HEK293T (cell line): ENCODE results near the gene SPESP1.
"Not testable (repeated sequence)": the region's sequence is repeated elsewhere in the genome, so short reads cannot be mapped to it uniquely, and the experiment has no call there.

Experiments used
- CTCF ChIA-PET: fragments of 350-600 bp; formaldehyde crosslinking; extraction: SDS; loops from one replicate; lab custom pipeline; 2021; ENCODE audit warnings: antibody characterized with exemption, inconsistent platforms; lab: Yijun Ruan, JAX
- POLR2A ChIA-PET: fragments of 350-600 bp; formaldehyde crosslinking; extraction: SDS; loops from one replicate; lab custom pipeline; 2020; ENCODE audit warnings: antibody characterized with exemption, inconsistent platforms; lab: Yijun Ruan, JAX
- DNase-seq: peaks from one replicate; pipeline ENCODE4 v3.0.0; 2012; ENCODE audit warnings: mixed read lengths; ENCODE audit errors: extremely low spot score
- ARNT ChIP-seq: fragments of 450-650 bp; IDR thresholded peaks from 2 replicates; pipeline ENCODE4 v1.6.1; 2017; ENCODE audit warnings: mild to moderate bottlenecking
- BHLHE40 ChIP-seq: fragments of 450-650 bp; IDR thresholded peaks from 2 replicates; pipeline ENCODE4 v1.6.1; 2016; ENCODE audit warnings: mild to moderate bottlenecking, moderate library complexity, borderline replicate concordance
- CTBP1 ChIP-seq: fragments of 450-650 bp; IDR thresholded peaks from 2 replicates; pipeline ENCODE4 v1.6.1; 2016; ENCODE audit warnings: borderline replicate concordance
- ELF4 ChIP-seq: fragments of 450-650 bp; IDR thresholded peaks from 2 replicates; pipeline ENCODE4 v1.6.1; 2017; ENCODE audit warnings: antibody characterized with exemption
- FOXA1 ChIP-seq: fragments of 450-650 bp; IDR thresholded peaks from 2 replicates; pipeline ENCODE4 v1.6.1; 2016; ENCODE audit warnings: mild to moderate bottlenecking
- FOXK2 ChIP-seq: fragments of 450-650 bp; IDR thresholded peaks from 2 replicates; pipeline ENCODE4 v1.6.1; 2016; ENCODE audit warnings: mild to moderate bottlenecking
- FOXM1 ChIP-seq: fragments of 450-650 bp; IDR thresholded peaks from 2 replicates; pipeline ENCODE4 v1.6.1; 2017; ENCODE audit warnings: mild to moderate bottlenecking, borderline replicate concordance
- HDGF ChIP-seq: fragments of 450-650 bp; IDR thresholded peaks from 2 replicates; pipeline ENCODE4 v1.6.1; 2017; ENCODE audit warnings: antibody characterized with exemption, borderline replicate concordance
- L3MBTL2 ChIP-seq: fragments of 450-650 bp; conservative IDR thresholded peaks from 2 replicates; pipeline ENCODE4 v1.6.1; 2016; ENCODE audit warnings: mild to moderate bottlenecking
- LEF1 ChIP-seq: fragments of 450-650 bp; IDR thresholded peaks from 2 replicates; pipeline ENCODE4 v1.6.1; 2017; ENCODE audit warnings: mild to moderate bottlenecking, borderline replicate concordance
- NFRKB ChIP-seq: fragments of 450-650 bp; IDR thresholded peaks from 2 replicates; pipeline ENCODE4 v1.6.1; 2016; ENCODE audit warnings: mild to moderate bottlenecking, moderate library complexity
- SP1 ChIP-seq: fragments of 450-650 bp; IDR thresholded peaks from 2 replicates; pipeline ENCODE4 v1.6.1; 2017
- SUZ12 ChIP-seq: fragments of 450-650 bp; IDR thresholded peaks from 2 replicates; pipeline ENCODE4 v1.6.1; 2016; ENCODE audit warnings: mild to moderate bottlenecking
- TARDBP ChIP-seq: fragments of 450-650 bp; IDR thresholded peaks from 2 replicates; pipeline ENCODE4 v1.6.1; 2016
- ZNF384 ChIP-seq: fragments of 450-650 bp; IDR thresholded peaks from 2 replicates; pipeline ENCODE4 v1.6.1; 2016
- TF ChIP-seq, protein P1 (sequence below): fragments of 450-650 bp; IDR thresholded peaks from 2 replicates; pipeline ENCODE4 v1.6.1; 2016

The SPESP1 gene

DNA sequence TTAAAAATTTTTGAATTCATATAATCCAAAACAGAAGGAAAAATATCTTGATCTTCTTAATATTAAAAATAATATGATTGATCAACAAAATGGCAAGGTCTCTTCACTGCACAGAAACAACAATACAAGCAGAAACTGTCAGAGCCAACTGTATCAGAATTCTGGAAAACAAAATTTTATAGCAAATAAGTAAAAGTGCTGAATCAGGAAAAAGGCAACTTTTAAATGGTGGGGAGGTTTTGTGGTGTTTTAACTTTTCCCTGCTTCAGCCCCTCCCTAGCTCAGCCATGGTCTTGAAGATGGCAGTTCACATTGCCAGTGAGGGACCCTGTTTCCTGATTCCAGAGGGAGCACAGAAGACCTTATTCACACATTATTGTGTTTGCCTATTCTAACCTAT is 37.6 kb downstream of the SPESP1 start:
- TF ChIP-seq LEF1 (no peak), ARNT (no peak), SP1 (no peak), FOXK2 (no peak), HDGF (no peak), ZNF384 (no peak), FOXA1 (no peak), FOXM1 (no peak), L3MBTL2 (no peak), TARDBP (no peak), NFRKB (no peak), BHLHE40 (no peak)
- TF ChIP-seq, protein P1, sequence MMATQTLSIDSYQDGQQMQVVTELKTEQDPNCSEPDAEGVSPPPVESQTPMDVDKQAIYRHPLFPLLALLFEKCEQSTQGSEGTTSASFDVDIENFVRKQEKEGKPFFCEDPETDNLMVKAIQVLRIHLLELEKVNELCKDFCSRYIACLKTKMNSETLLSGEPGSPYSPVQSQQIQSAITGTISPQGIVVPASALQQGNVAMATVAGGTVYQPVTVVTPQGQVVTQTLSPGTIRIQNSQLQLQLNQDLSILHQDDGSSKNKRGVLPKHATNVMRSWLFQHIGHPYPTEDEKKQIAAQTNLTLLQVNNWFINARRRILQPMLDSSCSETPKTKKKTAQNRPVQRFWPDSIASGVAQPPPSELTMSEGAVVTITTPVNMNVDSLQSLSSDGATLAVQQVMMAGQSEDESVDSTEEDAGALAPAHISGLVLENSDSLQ = no peak
- no peak for DNase-seq
- ChIA-PET POLR2A (no interaction called here), CTCF (no interaction called here)

- no peak for DNase-seq
- POLR2A ChIA-PET = no interaction called here
- CTCF ChIA-PET = interaction anchor here (0.7 kb wide), 1 partner anchor 77 kb away, joined by 3 read pairs; no protein-coding TSS in a partner anchor
- no peak for TF ChIP-seq BHLHE40
- TF ChIP-seq NFRKB = no peak
These were observed 39.0 kb downstream of the SPESP1 start for GRCh38 chr15:68969298-68969697.

- TF ChIP-seq BHLHE40 = no peak
- no peak for TF ChIP-seq ZNF384
- TF ChIP-seq HDGF = no peak
- TF ChIP-seq ELF4 = no peak
- TF ChIP-seq FOXM1 = no peak
- TF ChIP-seq CTBP1 = no peak
- no peak for TF ChIP-seq L3MBTL2
- no peak for TF ChIP-seq LEF1
- no peak for TF ChIP-seq TARDBP
- no peak for TF ChIP-seq ARNT
- TF ChIP-seq SP1 = no peak
- no peak for TF ChIP-seq NFRKB
- TF ChIP-seq, protein P1 = no peak
- no peak for TF ChIP-seq FOXA1
- no peak for TF ChIP-seq FOXK2
- TF ChIP-seq SUZ12 = no peak
- no peak for DNase-seq
- ChIA-PET CTCF (no interaction called here), POLR2A (no interaction called here)
These were observed 42.1 kb downstream of the SPESP1 start for GRCh38 chr15:68972201-68973065.

DNA sequence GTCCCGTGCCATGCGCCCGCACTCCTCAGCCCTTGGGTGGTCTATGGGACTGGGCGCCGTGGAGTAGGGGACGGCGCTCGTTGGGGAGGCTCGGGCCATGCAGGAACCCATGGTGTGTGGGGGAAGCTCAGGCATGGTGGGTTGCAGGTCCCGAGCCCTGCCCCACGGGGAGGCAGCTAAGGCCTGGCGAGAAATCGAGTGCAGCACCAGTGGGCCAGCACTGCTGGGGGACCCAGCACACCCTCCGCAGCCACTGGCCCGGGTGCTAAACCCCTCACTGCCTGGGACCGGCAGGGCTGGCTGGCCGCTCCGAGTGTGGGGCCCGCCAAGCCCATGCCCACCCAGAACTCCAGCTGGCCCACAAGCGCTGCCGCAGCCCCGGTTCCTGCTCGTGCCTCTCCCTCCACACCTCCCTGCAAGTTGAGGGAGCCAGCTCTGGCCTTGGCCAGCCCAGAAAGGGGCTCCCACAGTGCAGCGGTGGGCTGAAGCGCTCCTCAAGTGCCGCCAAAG is 45.4 kb downstream of the SPESP1 start:
- DNase-seq, POLR2A ChIA-PET: not testable (repeated sequence)
- CTCF ChIA-PET = interaction anchor here (1.1 kb wide), 1 partner anchor 32 kb away, joined by 3 read pairs; no protein-coding TSS in a partner anchor

DNA sequence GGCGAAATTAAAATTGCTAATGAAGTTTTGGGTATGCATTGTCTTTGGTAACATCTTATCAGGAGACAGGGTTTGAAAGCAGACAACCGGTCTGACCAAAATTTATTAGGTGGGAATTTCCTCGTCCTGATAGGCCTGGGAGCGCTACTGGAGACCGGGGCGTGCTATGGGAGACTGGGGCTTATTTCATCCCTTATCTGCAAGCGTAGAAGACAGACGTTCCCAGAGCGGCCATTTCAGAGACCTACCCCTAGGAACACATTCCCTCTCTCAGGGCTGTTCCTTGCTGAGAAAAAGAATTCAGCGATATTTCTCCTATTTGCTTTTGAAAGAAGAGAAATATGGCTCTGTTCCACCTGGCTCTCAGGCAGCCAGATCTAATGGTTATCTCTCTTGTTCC is 47.1 kb downstream of the SPESP1 start:
- DNase-seq, POLR2A ChIA-PET, CTCF ChIA-PET: not testable (repeated sequence)

GRCh38 chr15:68979006-68979405 is 48.7 kb downstream of the SPESP1 start:
- no peak for TF ChIP-seq FOXM1
- TF ChIP-seq BHLHE40 = no peak
- no peak for TF ChIP-seq NFRKB
- TF ChIP-seq SUZ12 = no peak
- no peak for TF ChIP-seq CTBP1
- no peak for DNase-seq
- ChIA-PET CTCF (interaction anchor here (0.9 kb wide), 1 partner anchor 13 kb away, joined by 3 read pairs; no protein-coding TSS in a partner anchor), POLR2A (no interaction called here)

- DNase-seq = no peak
- ChIA-PET POLR2A (no interaction called here), CTCF (no interaction called here)
- TF ChIP-seq FOXA1 = no peak
- no peak for TF ChIP-seq L3MBTL2
- no peak for TF ChIP-seq ARNT
- no peak for TF ChIP-seq LEF1
- TF ChIP-seq HDGF = no peak
- TF ChIP-seq TARDBP = no peak
- TF ChIP-seq NFRKB = no peak
- no peak for TF ChIP-seq BHLHE40
- no peak for TF ChIP-seq FOXM1
These were observed 49.5 kb downstream of the SPESP1 start for GRCh38 chr15:68979816-68980215.

- CTCF ChIA-PET = interaction anchor here (0.6 kb wide), 1 partner anchor 16 kb away, joined by 6 read pairs; no protein-coding TSS in a partner anchor
- DNase-seq = no peak
- POLR2A ChIA-PET = no interaction called here
- TF ChIP-seq ELF4 (no peak), TARDBP (no peak), NFRKB (no peak), HDGF (no peak), FOXK2 (no peak), FOXM1 (no peak), SUZ12 (no peak), LEF1 (no peak), FOXA1 (no peak), ARNT (no peak), SP1 (no peak), BHLHE40 (no peak), ZNF384 (no peak), CTBP1 (no peak)
- TF ChIP-seq, protein P1 = no peak
These were observed 50.5 kb downstream of the SPESP1 start for GRCh38 chr15:68980786-68981185.
